Suprapubic skin (tissue), 3 donors: Measurements from ENCODE around the gene FHL2.

Experiments used
- CTCF ChIP-seq, 2 donors: fragments of 200-600 bp in 1 of 2; fragments of 450-650 bp in 1 of 2; sonication (generic) in 1 of 2; IDR thresholded peaks; one replicate each; pipeline ENCODE4 v1.5.1; 2016 to 2019; ENCODE audit warnings: antibody characterized with exemption in 2 of 2, mild to moderate bottlenecking in 1 of 2, moderate library complexity in 1 of 2
- POLR2A ChIP-seq, 2 donors: fragments of 450-650 bp; IDR thresholded peaks; one replicate each; pipeline ENCODE4 v1.6.1; 2017; ENCODE audit warnings: antibody characterized with exemption in 2 of 2, mild to moderate bottlenecking in 2 of 2, moderate library complexity in 2 of 2

GRCh38 chr2:105368759-105369408 lies 30.0 kb downstream of the FHL2 start:
- TF ChIP-seq POLR2A (IDR thresholded peaks at IDR 0.05) (no peak), CTCF (IDR thresholded peaks at IDR 0.05) (no peak)
